DOHH2 (cell line): Measurements from ENCODE around the gene SLC39A1.

ENCODE experiments used
- EZH2phosphoT487 ChIP-seq: fragments of 200-600 bp; sonication (generic); IDR thresholded peaks from 2 replicates; pipeline ENCODE4 v1.6.1; 2017; ENCODE audit warnings: borderline replicate concordance, mild to moderate bottlenecking, antibody characterized with exemption, low read length, moderate library complexity, mixed read lengths
- TF ChIP-seq, protein P1 (sequence below): fragments of 200-600 bp; sonication (generic); IDR thresholded peaks from one replicate; pipeline ENCODE4 v1.5.1; 2014; ENCODE audit warnings: antibody characterized with exemption, mild to moderate bottlenecking, low read depth, low read length; ENCODE audit not compliant: poor library complexity, severe bottlenecking

DNA sequence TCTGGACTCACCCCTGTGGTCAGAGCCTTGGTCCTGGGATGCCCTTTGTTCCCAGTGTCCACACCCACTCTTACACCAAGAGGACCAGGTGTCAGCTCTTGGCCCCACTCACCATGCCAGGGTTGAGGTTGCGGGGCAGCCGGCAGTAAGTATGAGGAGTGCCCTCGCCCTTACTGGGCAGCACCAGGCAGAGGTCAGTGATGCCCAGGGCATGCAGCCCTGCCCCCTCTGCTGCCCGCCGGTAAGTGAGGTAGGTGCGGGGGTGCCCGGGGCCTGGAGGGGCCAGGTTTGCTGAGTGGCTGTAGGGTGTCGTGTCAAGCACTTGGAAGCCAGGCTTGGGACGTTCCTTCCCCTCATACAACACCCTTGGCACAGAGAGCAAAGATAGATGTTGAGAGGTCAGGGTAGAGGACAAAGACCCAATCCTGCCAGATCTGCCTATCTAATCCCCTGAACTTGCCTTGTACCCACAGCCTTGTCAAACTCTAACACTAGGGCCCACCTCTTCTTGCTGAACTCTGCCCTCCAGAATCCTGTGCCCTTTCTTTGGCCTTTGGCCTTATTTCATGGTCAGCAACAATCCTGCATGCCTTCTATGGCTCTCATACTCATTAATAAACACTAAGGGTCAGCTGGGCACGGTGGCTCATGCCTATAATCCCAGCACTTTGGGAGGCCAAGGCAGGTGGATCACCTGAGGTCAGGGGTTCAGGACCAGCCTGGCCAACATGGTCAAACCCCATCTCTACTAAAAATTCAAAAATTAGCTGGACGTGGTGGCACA is 20.4 kb downstream of the SLC39A1 start:
- TF ChIP-seq, protein P1, sequence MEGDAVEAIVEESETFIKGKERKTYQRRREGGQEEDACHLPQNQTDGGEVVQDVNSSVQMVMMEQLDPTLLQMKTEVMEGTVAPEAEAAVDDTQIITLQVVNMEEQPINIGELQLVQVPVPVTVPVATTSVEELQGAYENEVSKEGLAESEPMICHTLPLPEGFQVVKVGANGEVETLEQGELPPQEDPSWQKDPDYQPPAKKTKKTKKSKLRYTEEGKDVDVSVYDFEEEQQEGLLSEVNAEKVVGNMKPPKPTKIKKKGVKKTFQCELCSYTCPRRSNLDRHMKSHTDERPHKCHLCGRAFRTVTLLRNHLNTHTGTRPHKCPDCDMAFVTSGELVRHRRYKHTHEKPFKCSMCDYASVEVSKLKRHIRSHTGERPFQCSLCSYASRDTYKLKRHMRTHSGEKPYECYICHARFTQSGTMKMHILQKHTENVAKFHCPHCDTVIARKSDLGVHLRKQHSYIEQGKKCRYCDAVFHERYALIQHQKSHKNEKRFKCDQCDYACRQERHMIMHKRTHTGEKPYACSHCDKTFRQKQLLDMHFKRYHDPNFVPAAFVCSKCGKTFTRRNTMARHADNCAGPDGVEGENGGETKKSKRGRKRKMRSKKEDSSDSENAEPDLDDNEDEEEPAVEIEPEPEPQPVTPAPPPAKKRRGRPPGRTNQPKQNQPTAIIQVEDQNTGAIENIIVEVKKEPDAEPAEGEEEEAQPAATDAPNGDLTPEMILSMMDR = no peak
- no peak for TF ChIP-seq EZH2phosphoT487
